ENCODE results near the gene EYA4. TPM values are rescaled to one million over a fixed set of nuclear protein-coding genes. Genes with fewer than 3 reads are reported as not detected.
"Not testable (repeated sequence)": the region's sequence is repeated elsewhere in the genome, so short reads cannot be mapped to it uniquely, and the experiment has no call there.

The EYA4 gene
- total RNA-seq, 1 experiment from 2014 or later, result not detected

DNA sequence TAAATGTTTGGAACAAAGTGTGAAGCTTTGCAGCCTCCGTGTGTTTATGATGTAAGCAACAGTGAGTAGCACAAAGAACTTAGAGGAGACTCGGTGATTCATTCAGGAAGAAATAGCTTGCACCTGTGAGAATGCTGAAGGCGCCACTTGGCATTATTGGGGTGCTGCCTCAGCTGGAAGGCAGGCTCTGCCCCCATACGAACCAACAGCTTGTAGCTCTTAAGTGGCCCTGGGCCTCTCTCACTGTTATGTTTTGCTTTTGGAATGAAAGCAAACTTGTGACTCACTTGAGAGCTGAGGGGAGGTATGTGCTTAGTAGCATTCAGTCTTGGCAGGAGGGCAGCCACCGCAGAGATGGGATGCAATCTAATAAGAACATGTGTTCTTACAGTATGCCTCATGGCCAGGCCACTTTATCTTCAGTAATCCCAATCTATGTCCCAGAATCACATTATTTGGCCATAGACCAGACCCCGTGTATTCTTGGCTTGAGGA is 310.7 kb downstream of the EYA4 start:
- POLR2A ChIA-PET, result no interaction called here
- intact Hi-C loops (cut with micrococcal nuclease; ENCODE audit: unreplicated experiment), result loop anchor here (2.0 kb wide), 2 partner anchors 367 to 721 kb away; no protein-coding TSS in a partner anchor
- H3K27ac ChIP-seq (ENCODE audit: low read length), result no peak overlapping the region

GRCh38 chr6:133553652-133554051 is 312.5 kb downstream of the EYA4 start:
- no peak for DNase-seq (ENCODE audit: low read depth, low spot score)
- in situ Hi-C loops (cut with HindIII; ENCODE audit: low pct_unique_long_range_greater_than_20kb, low sequenced_read_pairs), result no loop called here
- ATAC-seq, result peak; percentile 84
- Histone ChIP-seq H3K9me3 (ENCODE audit: control insufficient read depth, insufficient read depth, low read depth, low read length) (no peaks in the 10 kb centered on the region), H3K4me1 (ENCODE audit: control insufficient read depth, insufficient read depth, low read length) (no peaks in the 10 kb centered on the region), H3K36me3 (ENCODE audit: control insufficient read depth, insufficient read depth, low read length) (no peaks in the 10 kb centered on the region), H3K27ac (ENCODE audit: low read length) (no peak overlapping the region), H3K4me3 (ENCODE audit: low read depth in 2 of 2, low read length in 2 of 2) (no peak overlapping the region), H3K27me3 (ENCODE audit: control insufficient read depth, insufficient read depth, low read length) (no peaks in the 10 kb centered on the region)
- no TSS peak for BruUV-seq (replicated peaks)
- POLR2A ChIA-PET, result no interaction called here
- TF ChIP-seq TCF7L2 (IDR thresholded peaks at IDR 0.05; ENCODE audit: low read depth, low read length), result no peak
- TF ChIP-seq CTCF (IDR thresholded peaks at IDR 0.05), result peak; percentile 69
- intact Hi-C loops (cut with micrococcal nuclease; ENCODE audit: unreplicated experiment), result loop anchor here (1.0 to 2.0 kb wide), 3 partner anchors 369 to 723 kb away; no protein-coding TSS in a partner anchor
- CTCF ChIA-PET, result no interaction called here

More for the DNA sequence above, 310.7 kb downstream of the EYA4 start:
- Histone ChIP-seq H3K4me3 (ENCODE audit: low read depth in 2 of 2, low read length in 2 of 2) (no peak overlapping the region), H3K36me3 (ENCODE audit: control insufficient read depth, insufficient read depth, low read length) (no peaks in the 10 kb centered on the region), H3K27me3 (ENCODE audit: control insufficient read depth, insufficient read depth, low read length) (no peaks in the 10 kb centered on the region), H3K4me1 (ENCODE audit: control insufficient read depth, insufficient read depth, low read length) (no peaks in the 10 kb centered on the region), H3K9me3 (ENCODE audit: control insufficient read depth, insufficient read depth, low read depth, low read length) (no peaks in the 10 kb centered on the region)
- CTCF ChIA-PET, result no interaction called here
- peak; percentile 56; the same call in 1 of the 2 replicates for ATAC-seq
- BruUV-seq (replicated peaks), result no TSS peak
- DNase-seq (ENCODE audit: low read depth, low spot score), result no peak
- no peak for TF ChIP-seq SIN3A (IDR thresholded peaks at IDR 0.05; ENCODE audit: borderline replicate concordance, insufficient read depth, low read depth, low read length)
- in situ Hi-C loops (cut with HindIII; ENCODE audit: low pct_unique_long_range_greater_than_20kb, low sequenced_read_pairs), result no loop called here

GRCh38 chr6:133554121-133554520 is 313.0 kb downstream of the EYA4 start:
- H3K9me3 ChIP-seq (ENCODE audit: control insufficient read depth, insufficient read depth, low read depth, low read length); BruUV-seq (replicated peaks); intact Hi-C loops (cut with micrococcal nuclease; ENCODE audit: unreplicated experiment); H3K4me1 ChIP-seq (ENCODE audit: control insufficient read depth, insufficient read depth, low read length); CTCF ChIA-PET; ATAC-seq; H3K27me3 ChIP-seq (ENCODE audit: control insufficient read depth, insufficient read depth, low read length); H3K27ac ChIP-seq (ENCODE audit: low read length); H3K36me3 ChIP-seq (ENCODE audit: control insufficient read depth, insufficient read depth, low read length); DNase-seq (ENCODE audit: low read depth, low spot score); in situ Hi-C loops (cut with HindIII; ENCODE audit: low pct_unique_long_range_greater_than_20kb, low sequenced_read_pairs); H3K4me3 ChIP-seq (ENCODE audit: low read depth in 2 of 2, low read length in 2 of 2); POLR2A ChIA-PET: not testable (repeated sequence)

DNA sequence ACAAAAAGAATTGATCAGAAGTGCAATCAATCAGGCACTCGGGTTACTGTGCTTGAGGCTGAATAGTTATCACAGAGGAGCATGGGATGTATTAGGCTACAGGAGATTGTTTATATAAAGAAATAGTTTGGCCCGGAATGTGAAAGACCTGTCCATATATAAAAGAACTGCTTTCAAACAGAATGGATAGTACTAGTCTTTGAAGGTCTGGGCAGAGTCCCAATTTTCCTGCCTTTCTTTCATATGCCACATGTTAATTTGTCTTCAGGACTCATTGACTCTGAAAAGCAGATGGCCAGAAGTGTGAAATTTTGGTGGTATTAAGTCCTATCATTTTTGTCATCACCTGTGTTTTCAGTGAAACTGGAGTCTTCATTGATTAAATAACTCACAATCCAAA is 314.5 kb downstream of the EYA4 start:
- no peak overlapping the region for H3K27ac ChIP-seq (ENCODE audit: low read length)
- ChIA-PET CTCF (no interaction called here), POLR2A (no interaction called here)
- H3K27me3 ChIP-seq (ENCODE audit: control insufficient read depth, insufficient read depth, low read length), result no peaks in the 10 kb centered on the region
- H3K4me1 ChIP-seq (ENCODE audit: control insufficient read depth, insufficient read depth, low read length), result no peaks in the 10 kb centered on the region
- no TSS peak for BruUV-seq (replicated peaks)
- TF ChIP-seq, protein P1, sequence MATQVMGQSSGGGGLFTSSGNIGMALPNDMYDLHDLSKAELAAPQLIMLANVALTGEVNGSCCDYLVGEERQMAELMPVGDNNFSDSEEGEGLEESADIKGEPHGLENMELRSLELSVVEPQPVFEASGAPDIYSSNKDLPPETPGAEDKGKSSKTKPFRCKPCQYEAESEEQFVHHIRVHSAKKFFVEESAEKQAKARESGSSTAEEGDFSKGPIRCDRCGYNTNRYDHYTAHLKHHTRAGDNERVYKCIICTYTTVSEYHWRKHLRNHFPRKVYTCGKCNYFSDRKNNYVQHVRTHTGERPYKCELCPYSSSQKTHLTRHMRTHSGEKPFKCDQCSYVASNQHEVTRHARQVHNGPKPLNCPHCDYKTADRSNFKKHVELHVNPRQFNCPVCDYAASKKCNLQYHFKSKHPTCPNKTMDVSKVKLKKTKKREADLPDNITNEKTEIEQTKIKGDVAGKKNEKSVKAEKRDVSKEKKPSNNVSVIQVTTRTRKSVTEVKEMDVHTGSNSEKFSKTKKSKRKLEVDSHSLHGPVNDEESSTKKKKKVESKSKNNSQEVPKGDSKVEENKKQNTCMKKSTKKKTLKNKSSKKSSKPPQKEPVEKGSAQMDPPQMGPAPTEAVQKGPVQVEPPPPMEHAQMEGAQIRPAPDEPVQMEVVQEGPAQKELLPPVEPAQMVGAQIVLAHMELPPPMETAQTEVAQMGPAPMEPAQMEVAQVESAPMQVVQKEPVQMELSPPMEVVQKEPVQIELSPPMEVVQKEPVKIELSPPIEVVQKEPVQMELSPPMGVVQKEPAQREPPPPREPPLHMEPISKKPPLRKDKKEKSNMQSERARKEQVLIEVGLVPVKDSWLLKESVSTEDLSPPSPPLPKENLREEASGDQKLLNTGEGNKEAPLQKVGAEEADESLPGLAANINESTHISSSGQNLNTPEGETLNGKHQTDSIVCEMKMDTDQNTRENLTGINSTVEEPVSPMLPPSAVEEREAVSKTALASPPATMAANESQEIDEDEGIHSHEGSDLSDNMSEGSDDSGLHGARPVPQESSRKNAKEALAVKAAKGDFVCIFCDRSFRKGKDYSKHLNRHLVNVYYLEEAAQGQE (IDR thresholded peaks at IDR 0.05; ENCODE audit: insufficient read depth in 1 of 2, low read depth in 2 of 2, low read length in 1 of 2), result no peak
- no peak for TF ChIP-seq POLR2AphosphoS5 (IDR thresholded peaks at IDR 0.05; ENCODE audit: low read depth, low read length)
- TF ChIP-seq TCF7L2 (IDR thresholded peaks at IDR 0.05; ENCODE audit: low read depth, low read length), result no peak
- no peak for TF ChIP-seq SIN3A (IDR thresholded peaks at IDR 0.05; ENCODE audit: borderline replicate concordance, insufficient read depth, low read depth, low read length)
- TF ChIP-seq CTCF (IDR thresholded peaks at IDR 0.05), result no peak
- in situ Hi-C loops (cut with HindIII; ENCODE audit: low pct_unique_long_range_greater_than_20kb, low sequenced_read_pairs), result no loop called here
- no peak overlapping the region for H3K4me3 ChIP-seq (ENCODE audit: low read depth in 2 of 2, low read length in 2 of 2)
- intact Hi-C loops (cut with micrococcal nuclease; ENCODE audit: unreplicated experiment), result no loop called here
- H3K36me3 ChIP-seq (ENCODE audit: control insufficient read depth, insufficient read depth, low read length), result no peaks in the 10 kb centered on the region
- DNase-seq (ENCODE audit: low read depth, low spot score) (no peak), ATAC-seq (no peak)
- no peaks in the 10 kb centered on the region for H3K9me3 ChIP-seq (ENCODE audit: control insufficient read depth, insufficient read depth, low read depth, low read length)

Data from Panc1 (cell line).